HepG2 (cell line): Measurements from ENCODE around the gene SLC38A3. TPM values are rescaled to one million over a fixed set of nuclear protein-coding genes. Genes with fewer than 3 reads are reported as not detected.

Experiments used
- RFXANK ChIP-seq: IDR thresholded peaks from 2 replicates; pipeline ENCODE4 v1.6.1; 2016
- SSRP1 ChIP-seq: IDR thresholded peaks from 2 replicates; pipeline ENCODE4 v1.6.1; 2016; ENCODE audit warnings: control low read depth
- TARDBP ChIP-seq: sonication (generic); formaldehyde crosslinking; IDR thresholded peaks from 2 replicates; pipeline ENCODE4 v1.8.0; 2022; ENCODE audit warnings: mild to moderate bottlenecking, missing genetic modification reagents
- ZNF501 ChIP-seq: sonication (generic); formaldehyde crosslinking; IDR thresholded peaks from 2 replicates; pipeline ENCODE4 v1.5.1; 2020; ENCODE audit warnings: mild to moderate bottlenecking, moderate library complexity, missing genetic modification reagents
- ZNF567 ChIP-seq: sonication (generic); formaldehyde crosslinking; IDR thresholded peaks from 2 replicates; pipeline ENCODE4 v1.8.1; 2023; ENCODE audit warnings: mild to moderate bottlenecking, missing genetic modification reagents, borderline replicate concordance
- ZNF777 ChIP-seq: sonication (generic); formaldehyde crosslinking; IDR thresholded peaks from 2 replicates; pipeline ENCODE4 v1.4.0; 2020; ENCODE audit warnings: missing genetic modification reagents
- polyA plus RNA-seq, 8 experiments: library from polyadenylated mRNA; depleted of rRNA in 3 of 8; stranded (reverse) in 7 of 8; unstranded in 1 of 8; fragments of >200 nt; fragmentation: Illumina TruSeq in 4 of 8; extraction: Trizol in 4 of 8; gene quantifications; 2 replicates each; pipeline versions ENCODE4 v1.2.1 to v1.2.3, GENCODE V29; 2011 to 2016; ENCODE audit warnings: low read depth in 4 of 8, missing spikeins in 1 of 8, mixed read lengths in 1 of 8; ENCODE audit not compliant: insufficient read depth in 1 of 8
- total RNA-seq, 5 experiments: library from RNA; depleted of rRNA; stranded (reverse); fragments of >200 nt; fragmentation: Illumina TruSeq; extraction: Trizol; gene quantifications; 2 replicates each; pipeline ENCODE4 v1.2.3, GENCODE V29; 2016; ENCODE audit warnings: low read depth in 1 of 5
- TF ChIP-seq, protein P1 (sequence below): sonication (generic); formaldehyde crosslinking; IDR thresholded peaks from 2 replicates; pipeline ENCODE4 v1.5.1; 2020; ENCODE audit warnings: mild to moderate bottlenecking, missing genetic modification reagents, moderate library complexity
- TF ChIP-seq, protein P2 (sequence below): sonication (generic); formaldehyde crosslinking; IDR thresholded peaks from 2 replicates; pipeline ENCODE4 v1.5.0; 2020; ENCODE audit warnings: mild to moderate bottlenecking, missing genetic modification reagents, moderate library complexity
- TF ChIP-seq, protein P3 (sequence below): sonication (generic); formaldehyde crosslinking; IDR thresholded peaks from 2 replicates; pipeline ENCODE4 v1.8.1; 2023; ENCODE audit warnings: mild to moderate bottlenecking, moderate library complexity, missing genetic modification reagents
- TF ChIP-seq, protein P4 (sequence below): IDR thresholded peaks from 2 replicates; pipeline ENCODE4 v1.6.1; 2016; ENCODE audit warnings: low read depth, control low read depth
- TF ChIP-seq, protein P5 (sequence below), 2 experiments: fragments of 450-650 bp in 1 of 2; sonication (generic) in 1 of 2; formaldehyde crosslinking in 1 of 2; IDR thresholded peaks; 2 replicates each; pipeline versions ENCODE4 v1.6.1 to v1.8.0; 2016 to 2022; ENCODE audit warnings: antibody characterized with exemption in 1 of 2, mild to moderate bottlenecking in 1 of 2, missing genetic modification reagents in 1 of 2

The SLC38A3 gene
- total and polyA plus RNA-seq, 2 of the 13 experiments (the other 11 are each of a cell fraction or from before 2014, with no cell fraction given) = 29.8 to 164 TPM

DNA sequence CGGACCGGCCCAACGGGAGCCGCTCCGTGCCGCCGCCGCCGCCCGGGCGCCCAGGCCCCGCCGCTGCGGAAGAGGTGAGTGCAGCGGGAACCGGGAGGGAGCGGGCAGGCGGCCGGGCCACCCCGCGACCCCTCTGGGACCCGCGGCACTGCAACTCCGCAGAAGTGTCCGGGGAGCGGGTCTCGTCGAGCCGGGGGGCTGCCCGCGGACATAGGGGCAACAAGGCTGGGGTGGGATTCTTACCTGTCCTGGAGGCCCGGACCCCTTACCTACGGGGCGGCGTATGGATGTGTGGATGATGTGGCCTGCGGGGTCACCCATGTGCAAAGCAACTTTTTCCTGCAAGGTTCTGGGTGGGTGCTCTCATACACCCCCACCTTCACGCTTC lies 49.6 kb upstream of the SLC38A3 start (continued):
- TF ChIP-seq, protein P1, sequence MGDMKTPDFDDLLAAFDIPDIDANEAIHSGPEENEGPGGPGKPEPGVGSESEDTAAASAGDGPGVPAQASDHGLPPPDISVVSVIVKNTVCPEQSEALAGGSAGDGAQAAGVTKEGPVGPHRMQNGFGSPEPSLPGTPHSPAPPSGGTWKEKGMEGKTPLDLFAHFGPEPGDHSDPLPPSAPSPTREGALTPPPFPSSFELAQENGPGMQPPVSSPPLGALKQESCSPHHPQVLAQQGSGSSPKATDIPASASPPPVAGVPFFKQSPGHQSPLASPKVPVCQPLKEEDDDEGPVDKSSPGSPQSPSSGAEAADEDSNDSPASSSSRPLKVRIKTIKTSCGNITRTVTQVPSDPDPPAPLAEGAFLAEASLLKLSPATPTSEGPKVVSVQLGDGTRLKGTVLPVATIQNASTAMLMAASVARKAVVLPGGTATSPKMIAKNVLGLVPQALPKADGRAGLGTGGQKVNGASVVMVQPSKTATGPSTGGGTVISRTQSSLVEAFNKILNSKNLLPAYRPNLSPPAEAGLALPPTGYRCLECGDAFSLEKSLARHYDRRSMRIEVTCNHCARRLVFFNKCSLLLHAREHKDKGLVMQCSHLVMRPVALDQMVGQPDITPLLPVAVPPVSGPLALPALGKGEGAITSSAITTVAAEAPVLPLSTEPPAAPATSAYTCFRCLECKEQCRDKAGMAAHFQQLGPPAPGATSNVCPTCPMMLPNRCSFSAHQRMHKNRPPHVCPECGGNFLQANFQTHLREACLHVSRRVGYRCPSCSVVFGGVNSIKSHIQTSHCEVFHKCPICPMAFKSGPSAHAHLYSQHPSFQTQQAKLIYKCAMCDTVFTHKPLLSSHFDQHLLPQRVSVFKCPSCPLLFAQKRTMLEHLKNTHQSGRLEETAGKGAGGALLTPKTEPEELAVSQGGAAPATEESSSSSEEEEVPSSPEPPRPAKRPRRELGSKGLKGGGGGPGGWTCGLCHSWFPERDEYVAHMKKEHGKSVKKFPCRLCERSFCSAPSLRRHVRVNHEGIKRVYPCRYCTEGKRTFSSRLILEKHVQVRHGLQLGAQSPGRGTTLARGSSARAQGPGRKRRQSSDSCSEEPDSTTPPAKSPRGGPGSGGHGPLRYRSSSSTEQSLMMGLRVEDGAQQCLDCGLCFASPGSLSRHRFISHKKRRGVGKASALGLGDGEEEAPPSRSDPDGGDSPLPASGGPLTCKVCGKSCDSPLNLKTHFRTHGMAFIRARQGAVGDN = peak; percentile 38
- TF ChIP-seq, protein P2, sequence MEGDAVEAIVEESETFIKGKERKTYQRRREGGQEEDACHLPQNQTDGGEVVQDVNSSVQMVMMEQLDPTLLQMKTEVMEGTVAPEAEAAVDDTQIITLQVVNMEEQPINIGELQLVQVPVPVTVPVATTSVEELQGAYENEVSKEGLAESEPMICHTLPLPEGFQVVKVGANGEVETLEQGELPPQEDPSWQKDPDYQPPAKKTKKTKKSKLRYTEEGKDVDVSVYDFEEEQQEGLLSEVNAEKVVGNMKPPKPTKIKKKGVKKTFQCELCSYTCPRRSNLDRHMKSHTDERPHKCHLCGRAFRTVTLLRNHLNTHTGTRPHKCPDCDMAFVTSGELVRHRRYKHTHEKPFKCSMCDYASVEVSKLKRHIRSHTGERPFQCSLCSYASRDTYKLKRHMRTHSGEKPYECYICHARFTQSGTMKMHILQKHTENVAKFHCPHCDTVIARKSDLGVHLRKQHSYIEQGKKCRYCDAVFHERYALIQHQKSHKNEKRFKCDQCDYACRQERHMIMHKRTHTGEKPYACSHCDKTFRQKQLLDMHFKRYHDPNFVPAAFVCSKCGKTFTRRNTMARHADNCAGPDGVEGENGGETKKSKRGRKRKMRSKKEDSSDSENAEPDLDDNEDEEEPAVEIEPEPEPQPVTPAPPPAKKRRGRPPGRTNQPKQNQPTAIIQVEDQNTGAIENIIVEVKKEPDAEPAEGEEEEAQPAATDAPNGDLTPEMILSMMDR (CRISPR knock-in tag) = 0 out of 2 replicates have a peak, but pooled peaks have one; percentile 17
- TF ChIP-seq ZNF777 (CRISPR knock-in tag) (no peak), SSRP1 (CRISPR knock-in tag) (no peak), ZNF567 (no peak), RFXANK (no peak), TARDBP (CRISPR knock-in tag) (no peak), ZNF501 (CRISPR knock-in tag) (peak; percentile 31; the same call in 1 of the 2 replicates)
- TF ChIP-seq, protein P3, sequence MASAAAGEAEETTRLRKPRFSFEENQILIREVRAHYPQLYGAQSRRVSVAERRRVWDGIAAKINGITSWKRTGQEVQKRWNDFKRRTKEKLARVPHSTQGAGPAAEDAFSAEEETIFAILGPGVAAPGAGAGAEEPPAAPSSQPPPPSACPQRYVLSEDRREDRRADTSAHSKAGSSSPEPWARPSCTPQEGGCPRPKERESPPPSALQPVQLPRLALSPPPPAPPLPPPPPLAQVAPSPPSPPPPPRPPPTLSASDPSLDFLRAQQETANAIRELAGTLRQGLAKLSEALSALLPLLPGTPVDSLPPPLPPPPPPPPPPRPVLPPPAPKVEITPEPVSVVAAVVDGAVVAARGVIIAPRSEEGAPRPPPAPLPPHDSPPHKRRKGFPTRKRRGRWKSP (CRISPR knock-in tag) = peak; percentile 40; the same call in 1 of the 2 replicates
- TF ChIP-seq, protein P4, sequence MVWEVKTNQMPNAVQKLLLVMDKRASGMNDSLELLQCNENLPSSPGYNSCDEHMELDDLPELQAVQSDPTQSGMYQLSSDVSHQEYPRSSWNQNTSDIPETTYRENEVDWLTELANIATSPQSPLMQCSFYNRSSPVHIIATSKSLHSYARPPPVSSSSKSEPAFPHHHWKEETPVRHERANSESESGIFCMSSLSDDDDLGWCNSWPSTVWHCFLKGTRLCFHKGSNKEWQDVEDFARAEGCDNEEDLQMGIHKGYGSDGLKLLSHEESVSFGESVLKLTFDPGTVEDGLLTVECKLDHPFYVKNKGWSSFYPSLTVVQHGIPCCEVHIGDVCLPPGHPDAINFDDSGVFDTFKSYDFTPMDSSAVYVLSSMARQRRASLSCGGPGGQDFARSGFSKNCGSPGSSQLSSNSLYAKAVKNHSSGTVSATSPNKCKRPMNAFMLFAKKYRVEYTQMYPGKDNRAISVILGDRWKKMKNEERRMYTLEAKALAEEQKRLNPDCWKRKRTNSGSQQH (CRISPR knock-in tag) = no peak
- TF ChIP-seq, protein P5, sequence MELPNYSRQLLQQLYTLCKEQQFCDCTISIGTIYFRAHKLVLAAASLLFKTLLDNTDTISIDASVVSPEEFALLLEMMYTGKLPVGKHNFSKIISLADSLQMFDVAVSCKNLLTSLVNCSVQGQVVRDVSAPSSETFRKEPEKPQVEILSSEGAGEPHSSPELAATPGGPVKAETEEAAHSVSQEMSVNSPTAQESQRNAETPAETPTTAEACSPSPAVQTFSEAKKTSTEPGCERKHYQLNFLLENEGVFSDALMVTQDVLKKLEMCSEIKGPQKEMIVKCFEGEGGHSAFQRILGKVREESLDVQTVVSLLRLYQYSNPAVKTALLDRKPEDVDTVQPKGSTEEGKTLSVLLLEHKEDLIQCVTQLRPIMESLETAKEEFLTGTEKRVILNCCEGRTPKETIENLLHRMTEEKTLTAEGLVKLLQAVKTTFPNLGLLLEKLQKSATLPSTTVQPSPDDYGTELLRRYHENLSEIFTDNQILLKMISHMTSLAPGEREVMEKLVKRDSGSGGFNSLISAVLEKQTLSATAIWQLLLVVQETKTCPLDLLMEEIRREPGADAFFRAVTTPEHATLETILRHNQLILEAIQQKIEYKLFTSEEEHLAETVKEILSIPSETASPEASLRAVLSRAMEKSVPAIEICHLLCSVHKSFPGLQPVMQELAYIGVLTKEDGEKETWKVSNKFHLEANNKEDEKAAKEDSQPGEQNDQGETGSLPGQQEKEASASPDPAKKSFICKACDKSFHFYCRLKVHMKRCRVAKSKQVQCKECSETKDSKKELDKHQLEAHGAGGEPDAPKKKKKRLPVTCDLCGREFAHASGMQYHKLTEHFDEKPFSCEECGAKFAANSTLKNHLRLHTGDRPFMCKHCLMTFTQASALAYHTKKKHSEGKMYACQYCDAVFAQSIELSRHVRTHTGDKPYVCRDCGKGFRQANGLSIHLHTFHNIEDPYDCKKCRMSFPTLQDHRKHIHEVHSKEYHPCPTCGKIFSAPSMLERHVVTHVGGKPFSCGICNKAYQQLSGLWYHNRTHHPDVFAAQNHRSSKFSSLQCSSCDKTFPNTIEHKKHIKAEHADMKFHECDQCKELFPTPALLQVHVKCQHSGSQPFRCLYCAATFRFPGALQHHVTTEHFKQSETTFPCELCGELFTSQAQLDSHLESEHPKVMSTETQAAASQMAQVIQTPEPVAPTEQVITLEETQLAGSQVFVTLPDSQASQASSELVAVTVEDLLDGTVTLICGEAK (IDR thresholded peaks at IDR 0.05) = no peak
- TF ChIP-seq, protein P5 (CRISPR knock-in tag; IDR thresholded peaks at IDR 0.05) = no peak
